Left lobe of liver (tissue), 2 donors: ENCODE data around the gene SHOX. TPM values are rescaled to one million over a fixed set of nuclear protein-coding genes. Genes with fewer than 3 reads are reported as not detected.
"Not testable (repeated sequence)": the region's sequence is repeated elsewhere in the genome, so short reads cannot be mapped to it uniquely, and the experiment has no call there.

Source experiments
- ATAC-seq: fragments of 200-7000 bp; cut with Tn5 transposase; one replicate; pipeline ENCODE4 v1.9.1; 2020; ENCODE audit warnings: mild to moderate bottlenecking, moderate library complexity
- DNase-seq: peaks from one replicate; pipeline ENCODE4 v3.0.0-alpha.2; 2020; ENCODE audit warnings: low spot score
- total RNA-seq: library from RNA; stranded (reverse); gene quantifications from one replicate; pipeline ENCODE4 v1.2.1, GENCODE V29; 2021
- donor health status: DM: no; HTN: no; CAD: no; lungs with moderate emphysema.
- donor health status: DM: no; HTN: yes; CAD: no.

The SHOX gene
- not detected for total RNA-seq

DNA sequence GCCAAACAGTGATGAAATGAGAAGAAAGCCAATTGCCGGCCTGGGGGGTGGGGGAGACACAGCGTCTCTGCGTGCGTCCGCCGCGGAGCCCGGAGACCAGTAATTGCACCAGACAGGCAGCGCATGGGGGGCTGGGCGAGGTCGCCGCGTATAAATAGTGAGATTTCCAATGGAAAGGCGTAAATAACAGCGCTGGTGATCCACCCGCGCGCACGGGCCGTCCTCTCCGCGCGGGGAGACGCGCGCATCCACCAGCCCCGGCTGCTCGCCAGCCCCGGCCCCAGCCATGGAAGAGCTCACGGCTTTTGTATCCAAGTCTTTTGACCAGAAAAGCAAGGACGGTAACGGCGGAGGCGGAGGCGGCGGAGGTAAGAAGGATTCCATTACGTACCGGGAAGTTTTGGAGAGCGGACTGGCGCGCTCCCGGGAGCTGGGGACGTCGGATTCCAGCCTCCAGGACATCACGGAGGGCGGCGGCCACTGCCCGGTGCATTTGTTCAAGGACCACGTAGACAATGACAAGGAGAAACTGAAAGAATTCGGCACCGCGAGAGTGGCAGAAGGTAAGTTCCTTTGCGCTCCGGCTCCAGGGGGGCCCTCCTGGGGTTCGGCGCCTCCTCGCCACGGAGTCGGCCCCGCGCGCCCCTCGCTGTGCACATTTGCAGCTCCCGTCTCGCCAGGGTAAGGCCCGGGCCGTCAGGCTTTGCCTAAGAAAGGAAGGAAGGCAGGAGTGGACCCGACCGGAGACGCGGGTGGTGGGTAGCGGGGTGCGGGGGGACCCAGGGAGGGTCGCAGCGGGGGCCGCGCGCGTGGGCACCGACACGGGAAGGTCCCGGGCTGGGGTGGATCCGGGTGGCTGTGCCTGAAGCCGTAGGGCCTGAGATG lies at the start of gene SHOX:
SHOX (plus strand) TSS at position 180 of the 885 bp plus-strand sequence; CDS start at position 287, 107 bp downstream.
- ATAC-seq (no peak), DNase-seq (peak; percentile 22)

GRCh38 chrX:581066-581465 lies 49.5 kb upstream of the SHOX start:
- ATAC-seq = no peak
- DNase-seq = no peak

DNA sequence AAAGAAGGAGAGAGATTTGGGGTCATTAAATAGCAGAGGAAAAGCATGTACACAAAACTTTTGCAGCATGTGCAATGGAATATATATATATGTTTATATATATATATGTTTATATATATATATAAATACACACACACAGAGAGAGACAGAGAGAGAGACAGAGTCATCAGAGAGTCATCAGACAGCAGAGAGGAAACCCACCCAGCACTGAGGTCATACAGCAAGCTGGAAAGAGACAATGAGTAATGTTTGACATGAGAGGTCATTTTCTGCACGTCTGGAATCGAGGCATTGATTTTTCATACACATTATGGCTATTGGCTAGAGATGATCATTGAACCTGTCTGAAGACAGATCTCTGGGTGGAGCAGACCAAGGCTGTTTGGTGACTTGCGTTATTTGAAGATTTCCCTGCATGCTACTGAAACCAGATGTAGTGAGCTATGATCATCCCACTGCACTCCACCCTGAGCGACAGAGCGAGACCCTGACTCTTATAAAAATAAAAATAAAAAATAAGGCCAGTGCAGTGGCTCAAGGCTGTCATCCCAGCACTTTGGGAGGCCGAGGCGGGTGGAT lies 48.8 kb upstream of the SHOX start:
- ATAC-seq (no peak), DNase-seq (no peak)

DNA sequence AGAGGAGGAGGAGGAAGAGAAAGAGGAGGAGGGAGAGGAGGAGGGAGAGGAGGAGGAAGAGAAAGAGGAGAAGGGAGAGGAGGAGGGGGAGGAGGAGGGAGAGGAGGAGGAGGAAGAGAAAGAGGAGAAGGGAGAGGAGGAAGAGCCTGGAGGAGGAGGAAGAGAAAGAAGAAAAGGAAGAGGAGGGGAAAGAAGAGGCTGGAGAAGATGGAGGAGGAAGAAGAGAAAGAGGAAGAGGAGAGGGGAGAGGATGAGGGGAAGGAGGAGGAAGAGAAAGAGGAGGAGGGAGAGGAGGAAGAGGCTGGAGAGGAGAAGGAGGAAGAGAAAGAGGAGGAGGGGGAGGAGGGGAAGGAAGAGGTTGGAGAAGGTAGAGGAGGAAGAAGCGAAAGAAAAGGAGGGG lies 46.0 kb upstream of the SHOX start:
- no peak for DNase-seq
- no peak for ATAC-seq

GRCh38 chrX:585115-585808 lies 45.3 kb upstream of the SHOX start:
- ATAC-seq = no peak

DNA sequence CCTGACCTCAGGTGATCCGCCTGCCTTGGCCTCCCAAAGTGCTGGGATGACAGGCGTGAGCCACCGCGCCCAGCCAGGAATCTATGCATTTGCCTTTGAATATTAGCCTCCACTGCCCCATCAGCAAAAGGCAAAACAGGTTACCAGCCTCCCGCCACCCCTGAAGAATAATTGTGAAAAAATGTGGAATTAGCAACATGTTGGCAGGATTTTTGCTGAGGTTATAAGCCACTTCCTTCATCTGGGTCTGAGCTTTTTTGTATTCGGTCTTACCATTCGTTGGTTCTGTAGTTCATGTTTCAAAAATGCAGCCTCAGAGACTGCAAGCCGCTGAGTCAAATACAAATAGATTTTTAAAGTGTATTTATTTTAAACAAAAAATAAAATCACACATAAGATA lies 44.2 kb upstream of the SHOX start:
- DNase-seq (no peak), ATAC-seq (no peak)

More at GRCh38 chrX:585115-585808, 45.3 kb upstream of the SHOX start:
- DNase-seq = no peak

DNA sequence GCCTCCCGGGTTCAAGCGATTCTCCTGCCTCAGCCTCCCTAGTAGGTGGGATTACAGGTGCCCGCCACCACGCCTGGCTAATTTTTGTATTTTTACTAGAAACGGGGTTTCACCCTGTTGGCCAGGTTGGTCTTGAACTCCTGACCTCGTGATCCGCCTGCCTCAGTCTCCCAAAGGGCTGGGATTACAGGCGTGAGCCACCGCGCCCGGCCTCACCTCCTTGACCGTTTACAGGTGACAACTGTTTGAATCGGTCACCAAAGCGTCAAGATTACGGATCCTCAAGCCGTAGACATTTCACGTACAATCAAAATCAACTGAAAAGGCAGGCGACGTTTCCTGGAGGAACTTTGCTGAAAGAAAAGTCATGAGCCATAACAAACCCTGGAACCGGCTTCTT lies 41.3 kb upstream of the SHOX start:
- not testable (repeated sequence) for DNase-seq, ATAC-seq

DNA sequence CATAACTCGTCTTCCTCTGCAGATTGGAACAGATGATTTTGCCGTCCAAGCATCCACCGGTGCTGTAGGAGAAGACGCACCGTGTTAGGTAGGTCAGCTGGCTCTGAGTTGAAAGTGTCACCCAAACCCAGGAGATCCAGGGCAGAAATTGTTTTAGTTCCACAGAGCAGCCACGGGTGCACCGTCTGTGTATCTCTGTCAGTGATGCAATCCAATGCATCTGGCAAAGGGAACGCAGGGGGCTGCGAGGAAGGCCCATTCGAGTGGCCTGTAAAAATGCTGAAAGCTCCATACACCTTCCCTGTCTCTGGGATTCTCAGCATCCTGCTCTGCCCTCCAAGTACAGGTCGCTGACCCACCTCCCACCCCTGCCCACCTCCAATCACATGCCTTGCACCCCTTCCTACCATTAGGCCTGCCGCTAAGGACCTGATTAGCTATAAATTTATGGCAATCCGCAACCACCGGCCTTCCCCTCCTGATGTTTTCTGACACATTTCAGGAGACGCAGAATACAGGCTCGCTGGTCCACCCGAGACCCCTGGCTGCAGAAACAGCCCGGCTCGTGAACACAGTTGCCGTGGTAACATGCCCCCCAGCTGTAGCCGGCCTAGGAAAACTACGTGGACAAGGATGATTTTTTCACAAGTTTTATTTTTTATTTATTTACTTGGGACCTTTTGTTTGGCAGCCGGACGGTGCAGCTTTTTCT lies 39.7 kb upstream of the SHOX start:
- no peak for ATAC-seq
- DNase-seq = no peak

DNA sequence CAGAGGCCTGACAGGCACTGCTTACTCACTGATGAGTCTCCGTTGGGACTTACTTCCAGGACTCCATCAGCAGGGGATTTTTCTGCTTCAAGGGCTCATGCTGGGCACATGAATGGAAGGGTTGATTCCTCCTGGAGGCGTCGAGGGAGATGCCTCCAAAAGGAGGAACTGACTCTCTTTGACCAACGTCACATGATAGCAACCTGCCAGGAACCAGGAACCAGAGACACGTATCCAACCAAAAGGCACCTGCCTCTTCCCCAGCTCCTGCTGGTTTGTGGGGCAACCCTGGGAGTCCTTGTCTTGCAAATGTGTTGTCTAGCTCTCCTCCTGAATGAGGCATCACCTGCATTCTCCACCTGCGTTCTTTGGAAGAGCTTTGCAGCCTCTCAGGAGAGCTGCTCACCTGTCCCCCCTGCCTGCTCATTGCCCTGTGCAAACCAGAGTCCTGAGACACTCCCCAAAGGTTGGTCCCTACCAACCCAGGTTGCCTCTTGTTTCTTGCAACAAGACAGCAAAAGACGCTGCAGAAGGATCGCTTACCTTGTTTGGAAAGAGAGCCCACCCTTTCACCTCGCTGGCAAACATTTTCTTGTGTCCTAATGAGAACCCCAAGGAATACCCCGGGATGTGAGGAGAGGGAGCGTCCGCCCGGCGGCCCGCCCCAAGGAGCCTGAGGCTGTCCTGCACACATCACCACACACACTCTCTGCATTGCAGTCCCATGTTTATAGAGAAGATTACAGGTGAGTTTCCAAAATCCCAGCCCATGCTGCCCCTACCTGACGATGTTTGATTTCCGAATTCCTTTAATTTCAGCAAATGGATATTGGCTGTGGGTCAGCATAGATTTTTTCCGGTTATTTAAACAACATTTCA lies 30.5 kb upstream of the SHOX start:
- no peak for DNase-seq
- no peak for ATAC-seq

- DNase-seq, ATAC-seq: not testable (repeated sequence)
Measured at GRCh38 chrX:603029-603428, 27.6 kb upstream of the SHOX start.

DNA sequence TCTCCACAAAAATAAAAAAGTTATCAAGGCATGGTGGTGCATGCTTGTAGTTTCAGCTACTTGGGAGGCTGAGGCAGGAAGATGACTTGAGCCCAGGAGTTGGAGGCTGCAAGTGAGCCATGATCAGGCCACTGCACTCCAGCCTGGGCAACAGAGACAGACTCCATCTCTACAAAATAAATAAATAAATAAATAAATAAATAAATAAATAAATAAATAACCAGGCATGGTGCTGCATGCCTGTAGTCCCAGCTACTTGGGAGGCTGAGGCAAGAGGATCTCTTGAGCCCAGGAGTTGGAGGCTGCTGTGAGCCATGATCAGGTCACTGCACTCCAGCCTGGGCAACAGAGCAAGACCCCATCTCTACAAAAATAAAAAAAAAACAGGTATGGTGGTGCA lies 26.0 kb upstream of the SHOX start:
- not testable (repeated sequence) for ATAC-seq, DNase-seq

DNA sequence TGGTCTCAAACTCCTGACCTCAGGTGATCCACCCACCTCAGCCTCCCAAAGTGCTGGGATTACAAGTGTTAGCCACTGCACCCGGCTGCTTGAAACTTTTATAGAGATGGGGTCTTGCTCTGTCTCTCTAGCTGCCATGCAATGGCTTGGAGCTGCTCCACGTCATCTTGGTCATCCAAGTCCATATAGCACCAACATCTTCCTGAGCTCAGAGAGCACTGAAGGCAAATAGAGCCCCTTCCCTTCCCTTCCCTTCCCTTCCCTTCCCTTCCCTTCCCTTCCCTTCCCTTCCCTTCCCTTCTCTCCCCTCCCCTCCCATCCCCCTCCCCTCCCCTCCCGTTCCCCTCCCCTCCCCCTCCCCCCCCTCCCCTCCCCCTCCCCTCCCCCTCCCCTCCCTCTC lies 22.5 kb upstream of the SHOX start:
- DNase-seq, ATAC-seq: not testable (repeated sequence)

DNA sequence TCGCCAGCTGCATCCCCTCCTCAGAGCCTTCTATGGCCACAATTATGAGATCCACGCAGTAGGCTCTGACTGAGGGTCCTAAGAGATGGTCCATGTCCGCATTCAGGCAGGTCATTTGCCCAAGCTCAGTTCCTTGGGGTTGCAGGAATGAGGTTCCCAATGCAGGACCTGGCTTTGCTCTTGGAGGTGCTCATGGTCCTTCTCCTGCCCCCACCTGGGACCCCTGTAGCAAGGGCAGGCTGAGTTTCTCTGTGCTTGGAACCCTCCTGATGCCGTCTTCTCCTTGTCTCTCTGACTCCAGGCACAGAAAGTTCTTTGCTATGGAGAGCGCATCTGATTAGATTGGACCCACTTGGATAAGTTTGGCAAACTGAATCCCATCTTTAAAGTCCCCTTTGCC lies 16.5 kb upstream of the SHOX start:
- ATAC-seq = no peak
- DNase-seq = no peak

- DNase-seq (peak; percentile 6), ATAC-seq (no peak)
Measured at GRCh38 chrX:617401-617800, 13.2 kb upstream of the SHOX start.

DNA sequence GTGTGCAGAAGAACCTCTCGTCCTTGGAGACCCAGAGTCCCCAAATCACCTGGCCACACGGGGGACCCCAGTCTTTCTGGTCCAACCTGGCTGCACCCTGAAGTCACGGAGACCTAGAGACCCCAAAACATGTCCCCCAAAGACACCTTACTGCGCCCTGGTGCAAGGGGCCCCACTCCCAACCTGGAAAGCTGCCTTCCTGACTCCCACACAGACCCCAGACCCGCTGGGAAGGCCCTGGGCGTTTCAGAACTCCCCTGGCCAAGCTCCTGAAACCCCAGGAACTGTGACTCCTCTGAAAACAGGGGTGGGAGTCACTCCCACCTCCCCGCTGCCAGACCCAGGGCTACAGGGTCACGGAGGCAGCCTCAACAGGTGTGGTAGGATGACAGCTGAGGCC lies 12.7 kb upstream of the SHOX start:
- ATAC-seq (no peak), DNase-seq (peak; percentile 27)

DNA sequence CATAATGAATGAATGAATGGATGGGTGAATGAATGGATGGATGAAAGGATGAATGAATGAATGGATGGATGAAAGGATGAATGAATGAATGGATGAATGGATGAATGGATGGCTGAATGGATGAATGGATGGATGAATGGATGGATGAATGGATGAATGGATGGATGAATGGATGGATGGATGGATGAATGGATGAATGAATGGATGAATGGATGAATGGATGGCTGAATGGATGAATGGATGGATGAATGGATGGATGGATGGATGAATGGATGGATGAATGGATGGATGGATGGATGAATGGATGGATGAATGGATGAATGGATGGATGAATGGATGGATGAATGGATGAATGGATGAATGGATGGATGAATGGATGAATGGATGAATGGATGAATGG lies 12.3 kb upstream of the SHOX start:
- not testable (repeated sequence) for ATAC-seq

GRCh38 chrX:618761-619450 lies 11.7 kb upstream of the SHOX start:
- DNase-seq (peak; percentile 27), ATAC-seq (no peak)

More for the DNA sequence above, 12.3 kb upstream of the SHOX start:
- DNase-seq = not testable (repeated sequence)

- ATAC-seq = no peak
- no peak for DNase-seq
Measured at GRCh38 chrX:619451-619811, 11.2 kb upstream of the SHOX start.

- DNase-seq (no peak), ATAC-seq (no peak)
Measured at GRCh38 chrX:619812-620531, 10.6 kb upstream of the SHOX start.
